SU-DHL-6 (cell line): ENCODE data around the gene MTARC1.

Experiments used
- H2AFZ ChIP-seq: fragments of 200-600 bp; sonication (generic); 2 replicates; pipeline ENCODE4 v1.6.1; 2014; ENCODE audit warnings: low read depth, mild to moderate bottlenecking, moderate library complexity, mixed read lengths, antibody characterized with exemption, low read length; ENCODE audit not compliant: severe bottlenecking
- H3F3A ChIP-seq: fragments of 200-600 bp; shearing (Covaris generic); 2 replicates; pipeline ENCODE4 v1.6.0; 2016; ENCODE audit warnings: antibody characterized with exemption, mild to moderate bottlenecking; ENCODE audit not compliant: insufficient read depth
- H3K27ac ChIP-seq: fragments of 200-600 bp; sonication (generic); 2 replicates; pipeline ENCODE4 v1.5.1; 2016; ENCODE audit warnings: low read depth, mild to moderate bottlenecking, low read length, moderate library complexity, mixed read lengths
- H3K27me3 ChIP-seq: fragments of 200-600 bp; sonication (generic), shearing (Covaris generic); 2 replicates; pipeline ENCODE4 v1.6.0; 2014; ENCODE audit warnings: mild to moderate bottlenecking, low read length
- H3K36me3 ChIP-seq: fragments of 200-600 bp; sonication (generic); 2 replicates; pipeline ENCODE4 v1.6.1; 2014; ENCODE audit warnings: mild to moderate bottlenecking, low read length, mixed read lengths
- H3K4me2 ChIP-seq: fragments of 300-600, 200-600 bp; shearing (Covaris generic), sonication (generic); 2 replicates; pipeline ENCODE4 v1.6.0; 2014; ENCODE audit warnings: low read length, low read depth, mild to moderate bottlenecking; ENCODE audit not compliant: poor library complexity, severe bottlenecking
- H3K4me3 ChIP-seq: fragments of 200-600 bp; sonication (generic); 2 replicates; pipeline ENCODE4 v1.5.1; 2014; ENCODE audit warnings: antibody characterized with exemption, low read length, mild to moderate bottlenecking, mixed read lengths; ENCODE audit not compliant: insufficient read depth, poor library complexity, severe bottlenecking
- H3K79me2 ChIP-seq: fragments of 200-600 bp; sonication (generic); 2 replicates; pipeline ENCODE4 v1.6.1; 2014; ENCODE audit warnings: mild to moderate bottlenecking, low read length, moderate library complexity; ENCODE audit not compliant: insufficient read depth
- H3K9ac ChIP-seq: fragments of 200-600 bp; sonication (generic); 2 replicates; pipeline ENCODE4 v1.7.0; 2014; ENCODE audit warnings: mild to moderate bottlenecking, low read length
- H3K9me2 ChIP-seq: fragments of 200-600 bp; sonication (generic); replicated peaks from 2 replicates; pipeline ENCODE4 v1.6.1; 2014; ENCODE audit warnings: low read length; ENCODE audit not compliant: insufficient read depth
- H3K9me3 ChIP-seq: fragments of 200-600 bp; sonication (generic); 2 replicates; pipeline ENCODE4 v1.6.1; 2014; ENCODE audit warnings: low read length, mixed read lengths; ENCODE audit not compliant: insufficient read depth
- H4K20me1 ChIP-seq: fragments of 200-600 bp; sonication (generic); 2 replicates; pipeline ENCODE4 v1.6.1; 2014; ENCODE audit warnings: low read depth, mild to moderate bottlenecking, antibody characterized with exemption, low read length, moderate library complexity, mixed read lengths
- CTCF ChIP-seq: fragments of 200-600 bp; sonication (generic); IDR thresholded peaks from one replicate; pipeline ENCODE4 v1.5.1; 2017; ENCODE audit warnings: antibody characterized with exemption, mild to moderate bottlenecking, low read length, moderate library complexity; ENCODE audit not compliant: insufficient read depth, poor library complexity, severe bottlenecking
- EZH2phosphoT487 ChIP-seq: fragments of 200-600 bp; sonication (generic), shearing (Covaris generic); conservative IDR thresholded peaks from 2 replicates; pipeline ENCODE4 v1.6.1; 2018; ENCODE audit warnings: mild to moderate bottlenecking, antibody characterized with exemption, low read length, moderate library complexity, mixed read lengths

MTARC1 gene

DNA sequence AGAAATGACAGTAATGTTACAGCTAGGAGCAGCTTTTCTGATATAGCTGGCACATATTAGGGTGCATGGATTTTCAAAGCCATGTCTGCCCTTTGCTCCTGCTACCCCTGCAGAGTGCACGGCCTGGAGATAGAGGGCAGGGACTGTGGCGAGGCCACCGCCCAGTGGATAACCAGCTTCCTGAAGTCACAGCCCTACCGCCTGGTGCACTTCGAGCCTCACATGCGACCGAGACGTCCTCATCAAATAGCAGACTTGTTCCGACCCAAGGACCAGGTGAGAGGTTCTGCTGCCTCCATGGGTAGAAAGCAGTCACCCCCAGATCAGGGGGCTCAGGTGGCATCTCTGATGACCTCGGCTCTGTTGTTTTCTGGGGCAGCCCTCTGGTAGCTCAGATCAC, 9.8 kb downstream of the MTARC1 start:
- no peaks in the 10 kb centered on the region for H3K27me3 ChIP-seq
- no peak overlapping the region for H3K4me2 ChIP-seq
- H3K4me3 ChIP-seq, result no peak overlapping the region
- no peaks in the 10 kb centered on the region for H3K9me2 ChIP-seq
- H3K79me2 ChIP-seq, result no peaks in the 10 kb centered on the region
- H3K9me3 ChIP-seq, result no peaks in the 10 kb centered on the region
- H2AFZ ChIP-seq, result no peak overlapping the region
- TF ChIP-seq EZH2phosphoT487, result no peak
- no peak overlapping the region for H3K27ac ChIP-seq
- no peaks in the 10 kb centered on the region for H3K36me3 ChIP-seq
- no peak overlapping the region for H3K9ac ChIP-seq
- no peaks in the 10 kb centered on the region for H3F3A ChIP-seq
- no peaks in the 10 kb centered on the region for H4K20me1 ChIP-seq

DNA sequence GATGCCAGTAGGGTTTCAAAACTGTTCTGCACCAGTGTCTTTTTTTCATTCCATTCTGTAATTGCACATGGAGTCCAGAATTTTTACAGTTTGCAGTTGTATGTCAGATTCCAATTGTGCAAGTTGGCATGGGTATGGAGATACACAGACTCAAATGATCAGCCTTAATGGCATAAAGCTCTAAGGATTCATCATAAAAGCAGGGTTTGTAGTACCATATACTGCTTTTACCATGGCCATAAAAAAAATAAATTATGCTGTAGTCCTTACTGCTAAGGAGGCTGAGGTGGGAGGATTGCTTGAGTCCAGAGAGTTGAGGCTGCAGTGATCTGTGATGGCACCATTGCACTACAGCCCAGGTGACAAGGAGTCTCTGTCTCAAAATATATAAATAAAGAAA, 10.3 kb downstream of the MTARC1 start:
- no peak overlapping the region for H3K9ac ChIP-seq
- no peaks in the 10 kb centered on the region for H3F3A ChIP-seq
- H3K9me2 ChIP-seq, result no peaks in the 10 kb centered on the region
- H3K79me2 ChIP-seq, result no peaks in the 10 kb centered on the region
- H3K4me3 ChIP-seq, result no peak overlapping the region
- H3K27ac ChIP-seq, result no peak overlapping the region
- no peaks in the 10 kb centered on the region for H4K20me1 ChIP-seq
- TF ChIP-seq CTCF (no peak), EZH2phosphoT487 (no peak)
- no peak overlapping the region for H3K4me2 ChIP-seq
- H3K9me3 ChIP-seq, result no peaks in the 10 kb centered on the region
- no peaks in the 10 kb centered on the region for H3K36me3 ChIP-seq
- no peak overlapping the region for H2AFZ ChIP-seq
- no peaks in the 10 kb centered on the region for H3K27me3 ChIP-seq

GRCh38 chr1:220797553-220797952, 10.8 kb downstream of the MTARC1 start:
- no peaks in the 10 kb centered on the region for H3F3A ChIP-seq
- H3K36me3 ChIP-seq, result no peaks in the 10 kb centered on the region
- no peak overlapping the region for H3K9ac ChIP-seq
- H3K4me2 ChIP-seq, result no peak overlapping the region
- H3K27ac ChIP-seq, result no peak overlapping the region
- H4K20me1 ChIP-seq, result no peaks in the 10 kb centered on the region
- no peaks in the 10 kb centered on the region for H3K79me2 ChIP-seq
- H2AFZ ChIP-seq, result no peak overlapping the region
- TF ChIP-seq EZH2phosphoT487 (no peak), CTCF (no peak)
- H3K9me2 ChIP-seq, result no peaks in the 10 kb centered on the region
- H3K4me3 ChIP-seq, result no peak overlapping the region
- no peaks in the 10 kb centered on the region for H3K27me3 ChIP-seq
- H3K9me3 ChIP-seq, result no peaks in the 10 kb centered on the region

DNA sequence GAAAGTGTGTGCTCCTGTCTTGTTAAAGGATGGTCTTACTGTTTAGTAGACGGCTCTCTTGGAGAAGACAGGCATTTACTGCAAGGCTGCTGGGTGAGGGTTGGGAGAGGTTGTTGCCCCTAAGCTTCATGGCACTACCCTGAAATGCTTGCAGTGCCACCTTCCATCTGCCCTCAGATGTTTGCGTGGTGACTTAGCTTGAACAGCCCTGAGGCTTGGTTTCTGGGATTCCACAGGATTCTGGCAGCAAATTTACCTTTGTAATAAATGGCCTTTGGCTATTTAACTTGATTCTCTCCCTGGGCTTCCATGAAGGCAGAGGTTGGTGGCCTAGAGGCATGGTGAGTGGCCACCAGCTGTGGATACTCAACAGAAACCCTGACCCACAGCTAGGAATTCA, 11.6 kb downstream of the MTARC1 start:
- no peaks in the 10 kb centered on the region for H3K36me3 ChIP-seq
- TF ChIP-seq EZH2phosphoT487, result no peak
- TF ChIP-seq CTCF, result no peak
- H3K4me2 ChIP-seq, result no peak overlapping the region
- H3K79me2 ChIP-seq, result no peaks in the 10 kb centered on the region
- no peak overlapping the region for H3K4me3 ChIP-seq
- H3K9me3 ChIP-seq, result no peaks in the 10 kb centered on the region
- H4K20me1 ChIP-seq, result no peaks in the 10 kb centered on the region
- no peak overlapping the region for H2AFZ ChIP-seq
- H3F3A ChIP-seq, result no peaks in the 10 kb centered on the region
- no peaks in the 10 kb centered on the region for H3K27me3 ChIP-seq
- no peaks in the 10 kb centered on the region for H3K9me2 ChIP-seq
- no peak overlapping the region for H3K9ac ChIP-seq
- H3K27ac ChIP-seq, result no peak overlapping the region
